Heart right ventricle (tissue), 16 donors: ENCODE measurements around the gene SOCS3. TPM values are rescaled to one million over a fixed set of nuclear protein-coding genes. Genes with fewer than 3 reads are reported as not detected.

Experiments used
- ATAC-seq, 8 donors: fragments of 200-7000 bp; cut with Tn5 transposase; one replicate each; pipeline ENCODE4 v1.9.1; 2020; ENCODE audit warnings: mild to moderate bottlenecking in 8 of 8, moderate library complexity in 8 of 8, moderate number of reproducible peaks in 1 of 8
- DNase-seq, 2 donors: peaks; one replicate each; pipeline ENCODE4 v3.0.0-alpha.2; 2020
- H3K27ac ChIP-seq, 10 donors: fragments of 200-600 bp; sonication (generic) in 2 of 10; one replicate each; pipeline versions ENCODE4 v1.5.0 to v1.8.0; 2020 to 2022; ENCODE audit warnings: mild to moderate bottlenecking in 3 of 10
- H3K27me3 ChIP-seq, 7 donors: fragments of 200-600 bp; one replicate each; pipeline ENCODE4 v1.8.0; 2021 to 2022; ENCODE audit warnings: mild to moderate bottlenecking in 2 of 7
- H3K36me3 ChIP-seq, 9 donors: fragments of 200-600 bp; sonication (generic) in 1 of 9; one replicate each; pipeline versions ENCODE4 v1.5.0 to v1.8.0; 2020 to 2022; ENCODE audit warnings: mild to moderate bottlenecking in 2 of 9
- H3K4me1 ChIP-seq, 9 donors: fragments of 200-600 bp; sonication (generic) in 1 of 9; one replicate each; pipeline versions ENCODE4 v1.5.0 to v1.8.0; 2020 to 2022; ENCODE audit warnings: mild to moderate bottlenecking in 4 of 9
- H3K4me3 ChIP-seq, 10 donors: fragments of 200-600 bp; sonication (generic) in 2 of 10; one replicate each; pipeline versions ENCODE4 v1.5.0 to v1.8.0; 2020 to 2022; ENCODE audit warnings: mild to moderate bottlenecking in 7 of 10, moderate library complexity in 2 of 10
- H3K9me3 ChIP-seq, 11 donors: fragments of 200-600 bp in 10 of 11; sonication (generic) in 2 of 11; one replicate each; pipeline versions ENCODE4 v1.5.0 to v1.8.0; 2013 to 2022; ENCODE audit warnings: mild to moderate bottlenecking in 2 of 11, control low read depth in 1 of 11, moderate library complexity in 1 of 11
- WGBS, 2 donors: extraction: QIAGEN DNeasy Blood & Tissue Kit; methylation state at CpG; one replicate each; pipeline ENCODE4 v1.1.7; 2013; ENCODE audit warnings: inconsistent platforms in 1 of 2; 5-methylcytosine and 5-hydroxymethylcytosine counted together
- intact Hi-C, 10 donors: fragments of 100-400 bp; cut with DNase I; formaldehyde crosslinking; loops; one replicate each; pipeline versions ENCODE4 v1.11.1 to v1.14.2; 2022
- polyA plus RNA-seq, 2 donors: library from polyadenylated mRNA; stranded (reverse); fragments of 200-250 nt; gene quantifications; one replicate each; pipeline ENCODE4 v1.2.3, GENCODE V29; 2013
- total RNA-seq, 10 donors: library from RNA; stranded (reverse); fragmentation: NEBNext Ultra II Directional in 3 of 10; extraction: Animal tissue kit (Norgen Biotek cat#: 25700) in 3 of 10; gene quantifications; one replicate each; pipeline versions ENCODE4 v1.2.1 to v1.2.4, GENCODE V29; 2021 to 2023
- TF ChIP-seq, protein P1 (sequence below), 9 donors: fragments of 200-600 bp; sonication (generic) in 2 of 9; IDR thresholded peaks; one replicate each; pipeline versions ENCODE4 v1.5.0 to v1.8.0; 2021 to 2022; ENCODE audit warnings: antibody characterized with exemption in 9 of 9, mild to moderate bottlenecking in 5 of 9, moderate library complexity in 1 of 9
- donor health status: Arrhythmogenic right ventricular cardiomyopathy.
- donor health status: ischemic (EF 13 %, LVEDD 7.1; RV severe dilation, severe dysfunction).
- donor health status: healthy with polysubstance abuse.
- donor health status: DM: no; HTN: yes; CAD: no.
- donor health status: DM: no; HTN: no; CAD: no.
- donor health status: ischemic (EF 25% LVEDD 6.9; RV normal size, moderate dysfunction).
- donor health status: ischemic (EF 25% LVEDD 5.7; RV mildly dilated, moderate dysfunction).
- donor health status: healthy.
- donor health status: DM: yes; HTN: yes; CAD: no.
- donor health status: Ischemic cardiomyopathy.
- donor health status: ischemic (EF 35%, LVEDD 5.7; RV mildly dilated, moderate dysfunction).
- donor health status: nonischemic (EF 11% LVEDD 7.7; RV severe dilation, severe dysfunction).
- donor health status: DM: yes; HTN: yes; CAD: no.
- donor health status: PGD.
- donor health status: ischemic (EF 29% LVEDD 5.4; RV normal size, mild dysfunction).
- donor health status: nonischemic (EF 23%, LVEDD 6.1; RV moderate dilation, normal function).

Gene SOCS3
- total and polyA plus RNA-seq, 12 donors = 7.7 to 189 (median 17.0) TPM

- no peaks in the 10 kb centered on the region for H3K9me3 ChIP-seq
- ATAC-seq (no peak), DNase-seq (no peak)
- H3K36me3 ChIP-seq = no peaks in the 10 kb centered on the region
- WGBS, 2 donors = 91 to 94% methylated on average over 8 of the region's 8 CpGs
- no peak overlapping the region for H3K4me3 ChIP-seq
- no peak overlapping the region for H3K27ac ChIP-seq
- H3K27me3 ChIP-seq = peaks cover 0 to 6% (median 0%) of the 10 kb centered on the region in 7 donors
- TF ChIP-seq, protein P1, sequence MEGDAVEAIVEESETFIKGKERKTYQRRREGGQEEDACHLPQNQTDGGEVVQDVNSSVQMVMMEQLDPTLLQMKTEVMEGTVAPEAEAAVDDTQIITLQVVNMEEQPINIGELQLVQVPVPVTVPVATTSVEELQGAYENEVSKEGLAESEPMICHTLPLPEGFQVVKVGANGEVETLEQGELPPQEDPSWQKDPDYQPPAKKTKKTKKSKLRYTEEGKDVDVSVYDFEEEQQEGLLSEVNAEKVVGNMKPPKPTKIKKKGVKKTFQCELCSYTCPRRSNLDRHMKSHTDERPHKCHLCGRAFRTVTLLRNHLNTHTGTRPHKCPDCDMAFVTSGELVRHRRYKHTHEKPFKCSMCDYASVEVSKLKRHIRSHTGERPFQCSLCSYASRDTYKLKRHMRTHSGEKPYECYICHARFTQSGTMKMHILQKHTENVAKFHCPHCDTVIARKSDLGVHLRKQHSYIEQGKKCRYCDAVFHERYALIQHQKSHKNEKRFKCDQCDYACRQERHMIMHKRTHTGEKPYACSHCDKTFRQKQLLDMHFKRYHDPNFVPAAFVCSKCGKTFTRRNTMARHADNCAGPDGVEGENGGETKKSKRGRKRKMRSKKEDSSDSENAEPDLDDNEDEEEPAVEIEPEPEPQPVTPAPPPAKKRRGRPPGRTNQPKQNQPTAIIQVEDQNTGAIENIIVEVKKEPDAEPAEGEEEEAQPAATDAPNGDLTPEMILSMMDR (IDR thresholded peaks at IDR 0.05) = no peak
- peaks cover 27 to 60% (median 50%) of the 10 kb centered on the region in 9 donors for H3K4me1 ChIP-seq
- intact Hi-C loops = no loop called here
Measured at GRCh38 chr17:78318843-78319242, 41.0 kb downstream of the SOCS3 start.

GRCh38 chr17:78318407-78318806 lies 41.5 kb downstream of the SOCS3 start:
- H3K36me3 ChIP-seq = no peaks in the 10 kb centered on the region
- 89% methylated on average over 8 of the region's 8 CpGs for WGBS, 2 donors
- H3K27me3 ChIP-seq = peaks cover 0 to 10% (median 0%) of the 10 kb centered on the region in 7 donors
- ATAC-seq (no peak), DNase-seq (no peak)
- H3K4me3 ChIP-seq = no peak overlapping the region
- H3K4me1 ChIP-seq = peaks cover 25 to 60% (median 50%) of the 10 kb centered on the region in 9 donors
- TF ChIP-seq, protein P1 (IDR thresholded peaks at IDR 0.05) = no peak
- intact Hi-C loops = no loop called here
- H3K9me3 ChIP-seq = no peaks in the 10 kb centered on the region
- H3K27ac ChIP-seq = peak overlapping the region in 1 of 10 donors; percentile 91

- TF ChIP-seq, protein P1 (IDR thresholded peaks at IDR 0.05) = no peak
- no peak for DNase-seq
- peaks cover 20 to 58% (median 45%) of the 10 kb centered on the region in 9 donors for H3K4me1 ChIP-seq
- H3K9me3 ChIP-seq = no peaks in the 10 kb centered on the region
- no peaks in the 10 kb centered on the region for H3K36me3 ChIP-seq
- H3K27ac ChIP-seq = peak overlapping the region in 1 of 10 donors; percentile 91
- peaks cover 0 to 14% (median 0%) of the 10 kb centered on the region in 7 donors for H3K27me3 ChIP-seq
- WGBS, 2 donors = 86 to 90% methylated on average over 10 of the region's 10 CpGs
- ATAC-seq = no peak
- intact Hi-C loops = no loop called here
- no peak overlapping the region for H3K4me3 ChIP-seq
Measured at GRCh38 chr17:78317794-78318400, 42.0 kb downstream of the SOCS3 start.

DNA sequence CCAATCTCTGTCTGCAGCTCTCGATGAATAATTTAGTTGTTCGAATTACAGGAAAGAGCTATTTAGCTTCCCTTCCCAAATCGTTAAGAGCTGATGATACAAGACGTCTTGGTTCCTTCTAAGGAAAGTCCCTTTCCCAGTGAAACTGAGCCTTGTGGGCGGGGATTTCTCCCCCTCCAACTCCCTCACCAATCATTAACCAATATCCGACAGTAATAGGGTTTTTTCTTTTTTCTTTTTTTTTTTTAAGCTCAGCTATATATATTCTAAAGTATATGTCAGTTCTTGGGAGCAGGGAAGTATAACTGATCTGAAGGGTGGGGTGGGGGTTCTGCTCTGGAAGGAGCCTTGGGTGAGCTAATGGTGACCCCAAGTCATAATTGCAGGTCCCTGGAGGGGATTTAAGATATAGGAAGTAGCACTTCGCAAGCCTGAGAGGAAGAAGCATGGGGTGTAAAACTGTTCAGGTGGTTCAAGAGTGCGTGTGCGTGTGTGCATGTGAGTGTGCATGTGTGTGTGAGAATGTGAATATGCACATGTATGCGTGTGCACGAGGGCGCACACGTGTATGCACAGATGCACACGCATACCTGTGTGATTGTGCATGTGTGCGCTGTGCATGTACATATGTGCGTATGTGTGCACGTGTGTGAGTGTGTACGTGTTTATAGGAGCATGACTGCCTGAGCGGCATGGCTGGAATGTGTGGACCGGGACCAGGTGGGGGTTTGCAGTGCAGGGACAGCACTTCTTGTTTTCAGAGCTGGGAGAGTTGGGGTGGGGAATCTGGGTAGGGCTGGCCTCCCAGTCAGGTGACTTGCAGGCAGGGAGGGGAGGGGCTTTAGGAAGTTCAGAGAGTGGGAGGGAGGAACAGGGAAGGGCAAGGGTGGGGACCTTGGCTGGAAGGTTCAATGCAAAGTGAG lies 42.7 kb downstream of the SOCS3 start:
- WGBS, 2 donors = 58 to 66% methylated on average over 20 of the region's 20 CpGs
- peak in 2 of 8 donors; percentile 12 for ATAC-seq
- intact Hi-C loops = no loop called here
- Histone ChIP-seq H3K9me3 (no peaks in the 10 kb centered on the region), H3K4me1 (peaks cover 13 to 50% (median 37%) of the 10 kb centered on the region in 9 donors), H3K36me3 (no peaks in the 10 kb centered on the region), H3K27ac (peak overlapping the region in 8 of 10 donors; percentile 59 to 91 (median 80)), H3K27me3 (peaks cover 0 to 19% (median 0%) of the 10 kb centered on the region in 7 donors), H3K4me3 (no peak overlapping the region)
- TF ChIP-seq, protein P1 (IDR thresholded peaks at IDR 0.05) = no peak
- no peak for DNase-seq
